GM12874 (cell line): Measurements from ENCODE around the gene INO80D.

Source experiments
- CTCF ChIP-seq: IDR thresholded peaks from 2 replicates; pipeline ENCODE4 v1.5.1; 2011; ENCODE audit warnings: low read depth, mild to moderate bottlenecking, control low read depth, low read length, moderate library complexity; ENCODE audit not compliant: insufficient read depth

The INO80D gene

GRCh38 chr2:206088248-206088647 is 2.3 kb upstream of the INO80D start:
- TF ChIP-seq CTCF: no peak

GRCh38 chr2:206086716-206087350 is 859 bp upstream of the INO80D start:
- TF ChIP-seq CTCF: no peak

- TF ChIP-seq CTCF: no peak
Measured at GRCh38 chr2:206084870-206085741, 868 bp downstream of the INO80D start.

GRCh38 chr2:206084439-206084869 is 1.5 kb downstream of the INO80D start:
- TF ChIP-seq CTCF: no peak

GRCh38 chr2:206083602-206084438 is 2.2 kb downstream of the INO80D start:
- no peak for TF ChIP-seq CTCF

GRCh38 chr2:206082298-206082843 is 3.6 kb downstream of the INO80D start:
- no peak for TF ChIP-seq CTCF

- TF ChIP-seq CTCF: no peak
Measured at GRCh38 chr2:206080927-206081326, 5.0 kb downstream of the INO80D start.
